DND-41 (cell line): Measurements from ENCODE around the gene THOC1.

Experiments
- CTCF ChIP-seq: IDR thresholded peaks from 2 replicates; pipeline ENCODE4 v1.5.1; 2012; ENCODE audit warnings: borderline replicate concordance, low read length, moderate library complexity, mild to moderate bottlenecking; ENCODE audit not compliant: poor library complexity, severe bottlenecking; ENCODE audit errors: extremely low read depth
- EZH2 ChIP-seq: IDR thresholded peaks from 3 replicates; pipeline ENCODE4 v1.6.1; 2012; ENCODE audit warnings: borderline replicate concordance, low read depth, mild to moderate bottlenecking, moderate library complexity, low read length, inconsistent platforms; ENCODE audit not compliant: severe bottlenecking

GRCh38 chr18:286515-287310 is 18.9 kb upstream of the THOC1 start:
- TF ChIP-seq CTCF (peak; percentile 48), EZH2 (no peak)
